ENCODE measurements around the gene TMEM217. TPM values are rescaled to one million over a fixed set of nuclear protein-coding genes. Genes with fewer than 3 reads are reported as not detected.

TMEM217 gene
- total and polyA plus RNA-seq, 2 experiments from 2014 or later = 0.87 to 2.1 TPM

DNA sequence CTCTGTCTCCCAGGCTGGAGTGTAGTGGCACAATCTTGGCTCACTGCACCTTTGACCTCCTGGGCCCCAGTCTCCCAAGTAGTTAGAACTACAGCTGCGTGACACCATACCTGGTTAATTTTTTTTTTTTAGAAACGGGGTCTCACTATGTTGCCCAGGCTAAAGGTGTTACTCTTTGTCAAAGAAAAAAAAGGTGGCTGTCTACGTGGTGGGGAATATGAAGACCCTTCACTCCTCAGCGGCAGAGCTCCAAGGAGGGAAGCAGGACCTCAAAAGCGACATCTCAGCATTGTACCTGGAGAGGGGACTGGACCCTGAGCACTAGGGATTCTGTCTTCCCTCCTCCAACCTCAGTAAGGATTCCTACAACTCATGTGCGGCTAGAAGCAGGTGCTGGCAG lies 16.8 kb downstream of the TMEM217 start:
- TF ChIP-seq EZH2phosphoT487 (IDR thresholded peaks at IDR 0.05; ENCODE audit: low read depth, severe bottlenecking, unreplicated experiment) (no peak), EZH2 (IDR thresholded peaks at IDR 0.05; ENCODE audit: borderline replicate concordance) (no peak)
- TF ChIP-seq, protein P1, sequence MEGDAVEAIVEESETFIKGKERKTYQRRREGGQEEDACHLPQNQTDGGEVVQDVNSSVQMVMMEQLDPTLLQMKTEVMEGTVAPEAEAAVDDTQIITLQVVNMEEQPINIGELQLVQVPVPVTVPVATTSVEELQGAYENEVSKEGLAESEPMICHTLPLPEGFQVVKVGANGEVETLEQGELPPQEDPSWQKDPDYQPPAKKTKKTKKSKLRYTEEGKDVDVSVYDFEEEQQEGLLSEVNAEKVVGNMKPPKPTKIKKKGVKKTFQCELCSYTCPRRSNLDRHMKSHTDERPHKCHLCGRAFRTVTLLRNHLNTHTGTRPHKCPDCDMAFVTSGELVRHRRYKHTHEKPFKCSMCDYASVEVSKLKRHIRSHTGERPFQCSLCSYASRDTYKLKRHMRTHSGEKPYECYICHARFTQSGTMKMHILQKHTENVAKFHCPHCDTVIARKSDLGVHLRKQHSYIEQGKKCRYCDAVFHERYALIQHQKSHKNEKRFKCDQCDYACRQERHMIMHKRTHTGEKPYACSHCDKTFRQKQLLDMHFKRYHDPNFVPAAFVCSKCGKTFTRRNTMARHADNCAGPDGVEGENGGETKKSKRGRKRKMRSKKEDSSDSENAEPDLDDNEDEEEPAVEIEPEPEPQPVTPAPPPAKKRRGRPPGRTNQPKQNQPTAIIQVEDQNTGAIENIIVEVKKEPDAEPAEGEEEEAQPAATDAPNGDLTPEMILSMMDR (IDR thresholded peaks at IDR 0.05; ENCODE audit: poor library complexity) = no peak
- H3K79me2 ChIP-seq = no peaks in the 10 kb centered on the region
- no peaks in the 10 kb centered on the region for H3K27me3 ChIP-seq
- no peak for DNase-seq (ENCODE audit: low spot score)
- H3K9me3 ChIP-seq (ENCODE audit: low read depth) = no peaks in the 10 kb centered on the region
- WGBS (ENCODE audit: low lambda C conversion rate, missing lambda C conversion rate) = 99% methylated on average over 6 of the region's 6 CpGs
- H3K4me3 ChIP-seq = no peak overlapping the region
- peaks cover 26% of the 10 kb centered on the region for H3K4me1 ChIP-seq (ENCODE audit: insufficient read depth)
- H3K27ac ChIP-seq = peak overlapping the region; percentile 93
- no peaks in the 10 kb centered on the region for H4K20me1 ChIP-seq (ENCODE audit: insufficient read depth, poor library complexity, severe bottlenecking)
- H3K4me2 ChIP-seq = no peak overlapping the region
- no peaks in the 10 kb centered on the region for H3K9me2 ChIP-seq (replicated peaks; ENCODE audit: insufficient read depth)
- no peak overlapping the region for H2AFZ ChIP-seq
- no peaks in the 10 kb centered on the region for H3K36me3 ChIP-seq (replicated peaks; ENCODE audit: insufficient read depth, low read depth)

DNA sequence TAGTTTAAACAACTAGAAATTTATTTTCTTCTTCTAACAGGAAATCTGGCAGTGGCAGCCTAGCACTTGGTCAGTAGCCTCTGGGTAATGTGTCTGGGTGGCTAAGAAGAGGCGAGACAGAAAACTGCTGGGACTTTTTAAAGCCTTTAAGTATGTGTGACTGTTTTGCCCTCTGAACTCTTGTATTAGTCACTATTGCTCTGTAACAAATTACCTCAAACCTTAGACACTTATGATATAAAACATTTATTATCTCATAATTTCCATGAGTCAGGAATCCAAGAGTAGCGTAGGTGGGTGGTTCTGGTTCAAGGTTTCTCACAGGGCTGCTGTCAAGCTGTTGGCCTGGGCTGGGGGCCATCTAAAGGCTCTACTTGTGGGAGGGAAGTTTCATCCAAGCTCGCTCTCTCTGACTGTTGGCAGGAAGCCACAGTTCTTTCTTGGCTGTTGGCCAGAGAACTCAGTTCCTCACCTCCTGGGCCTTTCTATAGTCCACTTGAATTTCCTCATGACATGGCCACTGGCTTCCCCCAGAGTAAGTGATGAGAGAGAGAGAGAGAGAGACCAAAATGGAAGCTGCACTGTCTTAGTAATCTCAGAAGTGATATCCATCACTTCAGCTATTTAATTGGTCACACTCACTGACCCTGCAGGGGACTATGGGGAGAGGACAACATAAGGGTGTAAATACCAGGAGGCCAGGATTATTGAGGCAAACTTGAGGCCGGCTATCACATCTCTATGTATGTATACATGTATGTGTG lies 17.8 kb downstream of the TMEM217 start:
- Histone ChIP-seq H3K27ac (peak overlapping the region; percentile 85), H4K20me1 (ENCODE audit: insufficient read depth, poor library complexity, severe bottlenecking) (no peaks in the 10 kb centered on the region), H3K4me3 (no peak overlapping the region), H3K4me2 (no peak overlapping the region), H3K36me3 (replicated peaks; ENCODE audit: insufficient read depth, low read depth) (no peaks in the 10 kb centered on the region), H3K9me3 (ENCODE audit: low read depth) (no peaks in the 10 kb centered on the region), H2AFZ (no peak overlapping the region), H3K9me2 (replicated peaks; ENCODE audit: insufficient read depth) (no peaks in the 10 kb centered on the region), H3K4me1 (ENCODE audit: insufficient read depth) (peaks cover 24% of the 10 kb centered on the region), H3K27me3 (no peaks in the 10 kb centered on the region), H3K79me2 (no peaks in the 10 kb centered on the region)
- WGBS (ENCODE audit: low lambda C conversion rate, missing lambda C conversion rate) = 45% methylated on average over 4 of the region's 4 CpGs
- no peak for TF ChIP-seq EZH2 (IDR thresholded peaks at IDR 0.05; ENCODE audit: borderline replicate concordance)
- TF ChIP-seq, protein P1 (IDR thresholded peaks at IDR 0.05; ENCODE audit: poor library complexity) = no peak
- no peak for TF ChIP-seq EZH2phosphoT487 (IDR thresholded peaks at IDR 0.05; ENCODE audit: low read depth, severe bottlenecking, unreplicated experiment)
- peak; percentile 88 for DNase-seq (ENCODE audit: low spot score)

DNA sequence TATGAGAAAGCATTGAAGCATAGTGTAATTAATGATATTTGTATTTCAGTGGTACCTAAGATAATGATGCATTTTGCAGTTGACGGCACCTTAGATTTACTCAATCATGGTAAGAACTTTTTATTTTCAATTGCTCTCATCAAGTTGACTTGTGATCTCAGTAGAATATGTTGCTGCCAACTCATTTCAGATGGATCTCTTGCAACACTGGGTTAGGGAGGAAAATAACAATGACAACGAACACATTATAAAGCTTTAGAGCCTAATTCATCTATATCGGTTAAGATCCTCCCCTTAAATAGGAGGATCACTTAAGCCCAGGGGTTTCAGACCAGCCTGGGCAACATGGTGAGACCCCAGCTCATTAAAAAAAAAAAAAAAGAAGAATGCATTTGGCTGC lies 18.4 kb downstream of the TMEM217 start:
- Histone ChIP-seq H3K4me3 (no peak overlapping the region), H3K27ac (peak overlapping the region; percentile 85), H3K4me2 (no peak overlapping the region), H3K36me3 (replicated peaks; ENCODE audit: insufficient read depth, low read depth) (no peaks in the 10 kb centered on the region), H3K27me3 (no peaks in the 10 kb centered on the region), H2AFZ (no peak overlapping the region), H3K4me1 (ENCODE audit: insufficient read depth) (peaks cover 22% of the 10 kb centered on the region), H3K9me2 (replicated peaks; ENCODE audit: insufficient read depth) (no peaks in the 10 kb centered on the region), H4K20me1 (ENCODE audit: insufficient read depth, poor library complexity, severe bottlenecking) (no peaks in the 10 kb centered on the region), H3K9me3 (ENCODE audit: low read depth) (no peaks in the 10 kb centered on the region), H3K79me2 (no peaks in the 10 kb centered on the region)
- DNase-seq (ENCODE audit: low spot score) = no peak
- WGBS (ENCODE audit: low lambda C conversion rate, missing lambda C conversion rate) = 94% methylated on average over 3 of the region's 3 CpGs
- TF ChIP-seq EZH2 (IDR thresholded peaks at IDR 0.05; ENCODE audit: borderline replicate concordance) = no peak
- no peak for TF ChIP-seq EZH2phosphoT487 (IDR thresholded peaks at IDR 0.05; ENCODE audit: low read depth, severe bottlenecking, unreplicated experiment)
- TF ChIP-seq, protein P1 (IDR thresholded peaks at IDR 0.05; ENCODE audit: poor library complexity) = no peak

Measured in hepatocyte (in vitro differentiated cells).